GM19023 (cell line): ENCODE measurements around the gene DLL1.

ENCODE experiments used
- ATAC-seq: cut with Tn5 transposase; IDR thresholded peaks from one replicate; pipeline ENCODE4 v1.9.1; 2021; ENCODE audit warnings: mild to moderate bottlenecking, moderate library complexity; ENCODE audit not compliant: unreplicated experiment

The DLL1 gene

GRCh38 chr6:170296423-170296745, 5.5 kb upstream of the DLL1 start:
- ATAC-seq, result no peak

- ATAC-seq, result peak; percentile 56
Observed at GRCh38 chr6:170295510-170296422, 4.9 kb upstream of the DLL1 start.

DNA sequence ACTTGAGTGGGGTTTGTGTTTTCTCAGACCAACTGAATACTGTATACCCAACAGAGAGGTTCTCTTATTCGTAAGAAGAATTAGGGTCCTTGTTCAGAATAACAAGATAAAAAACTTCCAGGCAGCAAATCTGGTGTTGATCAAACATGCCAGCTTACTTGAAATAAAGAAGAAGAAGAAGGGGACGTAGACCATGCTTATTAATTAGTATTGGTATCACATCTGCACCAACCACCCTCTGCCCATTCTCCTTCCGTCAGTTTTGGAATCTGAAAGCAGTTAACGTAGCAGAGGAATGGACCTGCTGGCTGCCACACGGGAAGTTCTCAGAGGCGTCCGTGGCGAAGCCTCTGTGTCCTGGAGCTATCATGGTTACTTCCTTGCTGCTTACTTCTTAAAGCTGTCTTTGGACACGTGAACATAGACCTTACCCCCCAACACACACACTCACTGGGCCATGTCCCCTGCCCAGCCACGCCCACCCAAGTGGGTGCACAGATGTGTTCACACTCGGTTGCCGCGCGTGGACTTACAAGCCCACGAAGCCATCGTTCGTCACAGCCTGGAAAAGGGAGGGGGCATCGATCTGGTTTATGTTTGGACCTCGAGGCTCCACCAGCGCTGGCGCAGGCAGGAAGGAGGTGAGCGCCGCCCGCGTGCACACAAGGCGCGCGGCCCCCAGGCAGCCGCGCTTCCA, 4.1 kb upstream of the DLL1 start:
- ATAC-seq, result no peak

- ATAC-seq, result no peak
Observed at GRCh38 chr6:170294298-170294730, 3.4 kb upstream of the DLL1 start.

GRCh38 chr6:170293341-170294231, 2.7 kb upstream of the DLL1 start:
- ATAC-seq, result no peak

DNA sequence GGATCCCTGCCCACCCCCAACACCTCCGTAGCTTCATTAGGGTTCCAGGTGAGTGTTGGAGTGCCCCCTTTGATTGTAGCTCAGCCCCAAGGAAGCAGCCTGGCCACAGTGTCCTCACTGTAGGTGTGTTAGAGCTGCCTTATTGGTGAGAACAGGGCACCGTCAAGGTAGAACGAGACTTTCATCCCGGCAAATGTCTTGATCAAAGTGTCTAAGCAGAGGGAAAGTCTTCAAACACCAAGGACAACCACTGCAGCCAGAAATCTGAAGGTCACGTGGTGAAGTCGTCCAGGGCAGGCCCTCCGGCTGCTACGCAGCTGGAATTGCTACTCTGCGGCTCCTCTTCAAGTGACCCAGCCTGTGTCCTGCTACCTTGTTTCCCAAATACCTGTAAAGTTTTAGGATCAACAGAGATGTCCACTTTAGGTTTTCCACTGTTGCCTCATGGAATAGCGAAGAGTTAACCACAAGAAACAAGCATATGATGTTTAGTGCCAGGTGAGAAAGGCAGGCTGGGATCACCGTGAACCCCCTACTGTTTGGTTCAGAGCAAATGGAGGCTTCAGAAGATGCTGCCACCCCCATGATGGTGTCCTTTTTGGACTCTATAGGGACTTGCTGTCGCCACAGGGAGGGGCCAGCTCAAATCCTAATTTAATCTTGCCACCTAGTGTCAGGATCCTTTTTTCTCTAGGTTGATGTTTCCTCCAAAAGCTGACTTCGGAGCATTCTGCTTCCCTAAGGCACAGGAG, 1.7 kb upstream of the DLL1 start:
- ATAC-seq, result no peak

DNA sequence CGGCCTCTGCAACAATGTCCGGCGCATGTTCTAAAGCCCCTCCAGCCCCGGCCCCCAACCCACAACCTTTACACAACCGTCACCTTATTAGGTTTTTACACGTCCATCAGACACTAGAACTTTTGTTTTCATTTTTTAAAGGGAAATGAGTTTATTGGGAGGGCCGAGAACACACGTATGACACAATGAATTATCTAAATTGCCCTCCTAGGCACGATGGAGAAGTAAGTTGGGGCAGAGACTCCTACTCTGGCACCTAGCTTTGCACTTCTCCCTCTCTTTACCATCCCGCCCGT, 1.2 kb upstream of the DLL1 start:
- no peak for ATAC-seq

DNA sequence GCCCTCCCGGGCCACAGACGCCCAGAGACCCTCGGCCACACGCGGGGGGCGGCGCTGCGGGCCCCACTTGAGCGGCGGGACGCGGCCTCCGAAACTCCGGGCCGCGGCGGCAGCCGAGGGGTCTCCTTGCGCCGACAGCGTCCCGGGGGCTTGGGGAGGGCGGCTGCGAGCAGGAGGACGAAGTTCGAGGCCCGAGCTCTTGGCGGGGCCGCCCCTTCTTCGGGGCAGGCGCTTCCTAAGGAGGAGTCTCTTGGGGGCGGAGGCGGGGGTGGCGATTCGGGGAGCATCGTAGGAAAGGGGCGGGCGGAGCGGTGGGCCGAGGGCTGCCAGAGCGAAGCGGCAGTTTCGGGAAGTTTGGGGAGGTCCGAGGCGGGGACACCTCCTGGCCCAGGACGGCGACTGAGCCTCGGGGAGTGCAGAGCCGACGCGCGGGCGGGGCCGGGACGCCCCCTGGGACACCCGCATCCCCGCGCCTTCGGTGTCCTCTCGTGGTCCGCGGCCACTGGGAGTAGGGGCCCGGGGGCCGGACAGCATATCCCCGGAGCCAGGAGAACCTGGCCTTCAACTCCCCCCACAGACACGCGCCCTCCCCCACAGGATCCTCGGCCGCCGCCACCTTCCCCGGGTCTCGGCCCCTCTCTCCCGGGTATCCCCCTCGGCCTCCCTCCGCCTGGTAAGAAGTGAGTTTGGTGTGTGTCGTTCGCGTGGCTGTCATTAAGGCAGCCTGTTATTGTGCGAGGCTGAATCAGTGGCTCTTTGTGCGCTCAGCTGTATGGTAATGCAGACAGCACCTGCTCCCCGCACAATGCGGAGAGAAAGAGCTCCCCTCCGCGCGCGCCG, 613 bp upstream of the DLL1 start:
- peak; percentile 32 for ATAC-seq

- ATAC-seq, result no peak
Observed at GRCh38 chr6:170289951-170290295, 955 bp downstream of the DLL1 start.

GRCh38 chr6:170289180-170289931, 1.5 kb downstream of the DLL1 start:
- ATAC-seq, result no peak

- ATAC-seq, result no peak
Observed at GRCh38 chr6:170288852-170289179, 2.1 kb downstream of the DLL1 start.

GRCh38 chr6:170288091-170288631, 2.7 kb downstream of the DLL1 start:
- no peak for ATAC-seq

DNA sequence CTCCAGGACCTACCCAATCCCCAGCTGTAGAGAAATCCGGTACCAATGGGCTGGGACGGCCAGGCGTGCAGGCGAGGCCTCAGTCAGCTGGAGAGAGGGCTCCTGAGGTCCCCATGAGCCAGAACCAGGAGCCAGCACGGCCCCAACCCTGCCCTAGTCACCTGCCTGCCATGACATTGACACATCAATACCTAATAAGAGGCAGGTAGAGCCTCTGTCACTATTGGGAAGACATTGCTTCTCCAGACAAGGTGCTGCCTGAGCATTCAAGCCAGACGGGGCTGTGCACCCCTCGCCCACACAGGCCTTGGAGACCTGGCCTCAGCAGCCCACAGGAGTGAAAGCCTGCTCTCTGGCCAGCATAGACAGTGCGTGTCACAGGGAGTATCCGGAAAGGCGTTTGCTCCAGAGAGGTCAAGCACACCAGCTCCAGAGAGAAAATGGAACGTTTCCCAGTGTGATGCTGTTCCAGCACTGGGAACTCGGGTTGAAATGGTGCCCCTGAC, 3.5 kb downstream of the DLL1 start:
- ATAC-seq, result no peak

DNA sequence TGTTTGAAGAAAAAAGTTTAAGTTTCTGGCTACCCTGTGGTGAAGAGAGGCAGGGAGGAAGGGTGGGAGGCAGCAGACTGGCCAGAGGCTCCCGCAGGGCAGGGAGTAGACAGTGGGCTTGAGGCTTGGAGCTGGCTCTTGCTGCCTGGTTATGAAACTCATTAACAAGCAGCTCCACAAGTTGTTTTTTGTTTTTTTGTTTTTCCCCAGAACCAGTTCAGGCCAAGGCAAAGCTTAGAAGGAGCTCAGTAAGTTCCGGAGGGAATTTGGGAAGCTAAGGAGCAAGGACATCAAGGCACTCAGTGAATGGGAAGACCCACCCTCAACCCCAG, 4.0 kb downstream of the DLL1 start:
- ATAC-seq, result no peak

DNA sequence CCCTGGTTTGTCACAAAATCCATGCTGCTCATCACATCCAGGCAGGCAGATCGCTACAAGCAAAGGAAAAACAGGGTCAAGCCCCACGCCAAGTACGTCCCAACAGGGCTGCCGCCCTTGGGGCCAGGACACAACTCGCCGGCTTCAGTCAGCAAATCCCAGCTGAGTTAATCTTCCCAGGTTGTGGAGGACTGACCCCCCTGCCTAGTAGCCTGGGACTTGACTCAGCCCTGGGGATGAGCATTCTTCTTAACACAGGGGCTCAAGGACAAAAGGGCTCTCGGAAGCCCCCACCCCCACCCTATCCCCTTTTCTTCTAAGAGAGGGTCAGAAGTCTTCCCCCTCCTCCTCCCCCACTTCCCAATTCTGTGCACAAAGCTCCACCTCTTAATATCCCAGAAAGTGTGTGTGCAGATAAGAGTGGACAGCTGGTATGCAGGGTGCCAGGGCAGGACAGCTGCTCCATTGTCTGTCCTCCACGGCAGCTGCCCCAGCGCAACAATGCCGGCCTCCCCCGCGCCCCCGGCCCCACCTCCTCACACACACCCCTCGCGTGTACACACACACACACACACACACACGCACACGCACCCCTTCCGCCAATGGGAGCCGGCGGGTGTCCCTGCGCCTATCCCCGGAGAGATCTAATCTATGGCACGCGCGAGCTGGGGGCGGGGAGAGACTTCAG, 4.5 kb downstream of the DLL1 start:
- no peak for ATAC-seq

DNA sequence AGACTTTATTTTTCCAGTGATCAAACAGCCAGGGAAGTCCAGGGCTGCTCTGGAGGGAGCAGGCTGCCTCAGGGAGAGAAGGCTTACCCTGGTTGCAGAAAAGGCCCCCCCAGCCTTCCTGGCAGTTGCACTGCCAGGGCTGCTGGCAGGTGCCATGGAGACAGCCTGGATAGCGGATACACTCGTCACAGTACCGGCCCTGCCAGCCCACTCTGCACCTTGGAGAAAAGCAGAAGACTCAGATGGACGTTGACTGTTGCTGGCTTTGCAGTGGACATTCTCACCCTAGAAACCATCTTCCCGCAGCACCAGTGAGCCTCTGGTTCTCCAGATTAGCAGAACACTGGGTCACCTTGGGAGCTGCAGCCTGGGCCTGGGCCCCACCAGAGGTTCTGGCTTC, 5.4 kb downstream of the DLL1 start:
- ATAC-seq, result no peak

- no peak for ATAC-seq
Observed at GRCh38 chr6:170284866-170285469, 5.9 kb downstream of the DLL1 start.

GRCh38 chr6:170284126-170284773, 6.6 kb downstream of the DLL1 start:
- ATAC-seq, result no peak
